GM21737 (cell line): ENCODE data around the gene TMEM98.
"Not testable (repeated sequence)": the region's sequence is repeated elsewhere in the genome, so short reads cannot be mapped to it uniquely, and the experiment has no call there.

Experiments
- ATAC-seq: cut with Tn5 transposase; IDR thresholded peaks from one replicate; pipeline ENCODE4 v1.9.1; 2021; ENCODE audit warnings: mild to moderate bottlenecking, moderate library complexity; ENCODE audit not compliant: unreplicated experiment

The TMEM98 gene

DNA sequence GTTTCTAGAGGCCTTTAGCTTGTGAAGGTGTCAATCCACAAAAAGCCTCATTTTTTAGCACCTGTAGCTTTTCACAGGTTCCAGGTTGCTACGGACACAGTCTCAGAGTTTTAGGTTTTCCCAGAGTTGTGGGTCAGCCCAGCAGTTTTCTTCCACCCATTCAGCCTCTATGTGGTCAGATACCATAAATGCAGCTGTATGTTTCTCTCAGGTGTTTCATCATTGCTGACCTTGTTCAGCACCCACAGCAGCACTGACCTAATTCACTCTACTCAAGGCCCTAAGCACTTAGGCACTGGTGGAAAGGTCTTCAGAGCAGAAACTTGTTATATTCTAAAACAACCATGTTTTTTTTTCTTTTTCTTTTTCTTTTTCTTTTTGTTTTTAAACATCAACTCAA, 48.7 kb downstream of the TMEM98 start:
- ATAC-seq, result no peak

GRCh38 chr17:32980230-32980629, 52.3 kb downstream of the TMEM98 start:
- no peak for ATAC-seq

- not testable (repeated sequence) for ATAC-seq
Observed at GRCh38 chr17:32981611-32982010, 53.7 kb downstream of the TMEM98 start.

GRCh38 chr17:32985050-32985756, 57.2 kb downstream of the TMEM98 start:
- no peak for ATAC-seq

GRCh38 chr17:32987453-32987805, 59.5 kb downstream of the TMEM98 start:
- not testable (repeated sequence) for ATAC-seq

DNA sequence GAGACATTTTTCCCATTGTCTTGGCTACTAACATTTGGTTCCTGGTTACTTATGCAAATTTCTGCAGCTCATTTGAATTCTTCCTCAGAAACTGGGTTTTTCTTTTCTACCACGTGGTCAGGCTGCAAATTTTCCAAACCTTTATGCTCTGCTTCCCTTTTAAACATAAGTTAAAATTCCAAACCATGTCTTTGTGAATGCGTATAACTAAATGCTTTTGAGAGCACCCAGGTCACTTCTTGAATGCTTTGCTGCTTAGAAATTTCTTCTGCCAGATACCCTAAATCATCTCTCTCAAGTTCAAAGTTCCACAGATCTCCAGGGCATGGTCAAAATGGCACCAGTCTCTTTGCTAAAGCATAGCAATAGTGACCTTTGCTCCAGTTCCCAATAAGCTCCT, 59.9 kb downstream of the TMEM98 start:
- not testable (repeated sequence) for ATAC-seq

DNA sequence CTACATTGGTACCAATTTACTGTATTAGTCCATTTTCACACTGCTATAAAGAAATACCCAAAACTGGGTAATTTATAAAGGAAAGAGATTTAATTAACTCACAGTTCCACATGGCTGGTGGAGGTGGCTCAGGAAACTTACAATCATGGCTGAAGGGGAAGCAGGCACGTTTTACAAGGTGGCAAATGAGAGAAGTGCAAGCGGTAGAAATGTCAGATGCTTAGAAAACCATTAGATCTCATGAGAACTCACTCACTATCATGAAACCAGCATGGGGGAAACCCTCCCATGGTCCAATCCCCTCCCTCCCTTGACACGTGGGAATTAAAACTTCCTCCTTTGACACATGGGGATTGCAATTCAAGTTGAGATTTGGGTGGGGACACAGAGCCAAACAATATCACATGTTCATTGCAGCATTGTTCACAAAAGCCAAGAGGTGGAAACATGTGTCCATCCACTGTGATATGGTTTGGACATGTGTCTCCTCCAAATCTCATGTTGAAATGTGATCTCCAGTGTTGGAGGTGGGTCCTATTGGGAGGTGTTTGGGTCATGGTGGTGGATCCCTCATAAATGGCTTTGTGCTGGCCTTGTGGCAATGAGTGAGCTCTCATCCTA, 60.6 kb downstream of the TMEM98 start:
- no peak for ATAC-seq

DNA sequence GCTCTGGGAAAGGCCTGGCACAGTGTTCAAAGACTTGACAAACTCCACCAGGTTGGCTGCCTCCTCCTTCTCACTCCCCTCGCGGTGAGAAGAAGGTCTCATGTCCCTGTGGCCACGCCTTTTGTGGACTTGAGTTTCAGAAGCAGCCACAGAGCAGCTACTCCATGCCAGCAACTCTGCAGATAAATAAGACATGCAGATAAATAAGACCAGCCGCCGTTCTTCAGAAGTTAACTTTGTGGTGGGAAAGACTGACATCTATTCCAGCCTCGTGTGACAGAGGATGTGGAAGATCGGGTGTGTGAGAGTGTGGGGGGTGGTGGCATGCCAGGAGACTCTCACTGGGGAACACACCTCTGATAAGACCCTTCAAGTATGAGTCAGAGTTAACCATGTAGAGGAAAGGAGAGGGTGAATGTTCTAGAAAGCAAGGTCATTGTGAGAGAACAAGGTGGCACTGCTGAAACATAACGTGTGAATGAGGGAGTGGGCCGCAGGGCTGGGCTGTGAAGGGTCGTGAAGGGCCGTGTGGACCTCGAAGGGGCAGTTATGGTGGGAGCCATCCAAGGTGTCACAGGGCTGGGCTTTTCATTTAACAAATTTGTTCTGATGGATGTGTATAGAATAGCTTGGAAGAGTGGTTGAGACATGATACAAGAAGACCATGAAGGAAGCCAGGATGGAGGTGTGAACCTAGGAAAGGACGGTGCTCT, 64.5 kb downstream of the TMEM98 start:
- no peak for ATAC-seq

DNA sequence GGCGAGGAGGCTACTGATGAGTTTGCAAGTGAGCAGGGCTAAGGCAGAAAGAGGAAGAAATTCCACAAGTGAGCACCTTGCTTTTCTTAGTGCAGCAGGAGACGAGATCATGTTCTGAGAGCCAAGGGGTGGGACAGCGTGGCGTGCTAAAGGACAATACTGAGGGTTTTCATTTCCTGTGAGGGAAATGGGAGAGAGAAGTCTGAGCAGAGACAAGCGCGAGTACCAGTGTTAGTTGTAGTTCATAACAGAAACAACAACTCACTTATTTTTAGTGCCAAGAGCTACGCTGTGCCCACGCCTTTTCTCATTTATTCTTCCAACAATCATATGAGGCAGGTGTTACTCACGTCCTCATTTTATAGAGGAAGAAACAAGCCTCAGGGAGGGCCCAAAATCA, 66.0 kb downstream of the TMEM98 start:
- no peak for ATAC-seq
